Endometrial microvascular endothelial cells (primary cell): ENCODE results near the gene KCNMB2. TPM values are rescaled to one million over a fixed set of nuclear protein-coding genes. Genes with fewer than 3 reads are reported as not detected.
"Not testable (repeated sequence)": the region's sequence is repeated elsewhere in the genome, so short reads cannot be mapped to it uniquely, and the experiment has no call there.

Experiments used
- in situ Hi-C: cut with HindIII; loops from 2 replicates; pipeline ENCODE4 v1.10.0; 2017; ENCODE audit warnings: low sequenced_read_pairs, low pct_unique_long_range_greater_than_20kb; ENCODE audit errors: inconsistent ontology term
- total RNA-seq: library from RNA; depleted of rRNA; stranded (reverse); fragments of >200 nt; gene quantifications from one replicate; pipeline ENCODE4 v1.2.3, GENCODE V29; 2015; ENCODE audit errors: inconsistent ontology term

The KCNMB2 gene
- total RNA-seq, 1 donor from 2014 or later = not detected

GRCh38 chr3:178517665-178518334 is 18.4 kb upstream of the KCNMB2 start:
- in situ Hi-C loops = no loop called here

GRCh38 chr3:178518660-178519396 is 17.4 kb upstream of the KCNMB2 start:
- in situ Hi-C loops = no loop called here

DNA sequence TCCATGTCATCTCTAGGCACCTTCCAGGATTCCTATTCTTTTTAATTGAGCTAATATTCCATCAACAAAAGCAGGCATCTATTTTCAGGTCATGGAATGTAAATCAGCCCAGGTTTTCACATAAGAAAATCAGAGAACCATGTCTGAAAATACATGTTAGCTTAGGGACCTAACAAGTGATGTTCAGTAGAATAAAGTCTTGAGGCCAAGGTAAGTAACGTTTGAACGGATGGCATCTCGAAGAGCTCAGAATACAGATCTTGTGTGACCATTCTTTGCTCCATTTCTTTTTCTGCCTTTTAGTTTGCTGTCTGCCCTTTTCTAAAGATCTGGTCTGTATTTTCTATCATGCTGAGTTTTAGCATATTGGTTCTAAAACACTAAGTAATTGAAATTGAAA is 16.5 kb upstream of the KCNMB2 start:
- in situ Hi-C loops = no loop called here

DNA sequence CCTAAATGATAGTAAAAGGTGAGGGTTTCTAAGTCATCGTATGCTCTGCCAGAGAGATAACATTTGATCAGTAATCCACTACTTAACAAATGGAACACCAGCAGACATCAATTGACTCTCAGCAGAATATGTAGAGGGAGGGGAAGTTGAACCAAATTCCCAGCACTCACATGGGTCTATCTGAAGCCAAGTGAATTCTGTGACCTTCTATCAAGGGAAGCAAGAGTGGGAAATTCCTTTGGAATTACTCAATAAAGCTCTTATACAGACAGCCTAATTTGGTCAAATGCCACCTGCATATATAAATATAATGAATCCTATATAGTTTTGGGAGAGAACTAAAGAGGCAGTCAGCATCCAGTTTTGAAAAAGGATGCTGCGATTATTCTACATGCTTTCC is 15.8 kb upstream of the KCNMB2 start:
- in situ Hi-C loops = no loop called here

- in situ Hi-C loops = no loop called here
Measured at GRCh38 chr3:178522200-178523052, 13.8 kb upstream of the KCNMB2 start.

DNA sequence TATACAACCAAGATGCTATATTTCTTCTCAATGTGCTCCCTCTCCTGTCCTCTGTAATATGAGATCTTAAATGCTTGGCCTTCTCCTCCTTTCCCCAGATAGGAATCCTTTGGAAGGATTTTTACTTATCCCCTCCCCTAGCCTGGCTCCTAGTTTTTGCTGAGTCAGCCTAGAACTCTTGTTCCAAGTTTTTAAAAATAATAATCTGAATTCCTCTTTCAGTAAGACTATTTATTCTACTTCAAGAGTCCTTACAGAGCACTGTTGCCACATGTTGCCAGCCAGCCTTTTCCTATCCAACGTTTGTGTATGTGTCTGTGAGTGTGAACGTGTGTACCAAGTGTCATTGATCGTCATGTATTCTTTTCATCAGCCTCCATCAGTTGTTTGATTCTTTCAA is 11.0 kb upstream of the KCNMB2 start:
- in situ Hi-C loops = no loop called here

DNA sequence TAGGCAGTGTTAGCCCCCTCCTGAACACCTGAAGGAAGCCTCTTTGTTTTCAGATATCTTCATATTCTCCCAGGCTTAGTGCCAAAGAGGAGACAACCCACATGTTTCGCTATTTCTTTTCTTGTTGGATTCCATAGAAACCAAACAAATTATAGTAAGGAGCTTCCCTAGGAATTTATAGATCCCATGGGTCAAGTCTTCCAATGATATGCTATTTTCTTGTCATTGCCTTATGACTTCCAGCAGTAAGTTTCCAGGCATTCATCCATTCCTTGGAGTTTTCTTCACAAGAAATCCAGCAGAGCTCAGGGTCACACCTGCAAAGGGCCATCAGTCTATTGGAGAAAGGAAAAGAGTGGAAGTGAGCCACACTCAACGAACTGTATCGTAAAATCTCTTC is 9.9 kb upstream of the KCNMB2 start:
- in situ Hi-C loops = no loop called here

GRCh38 chr3:178527981-178528380 is 8.3 kb upstream of the KCNMB2 start:
- in situ Hi-C loops = no loop called here

- in situ Hi-C loops = no loop called here
Measured at GRCh38 chr3:178529606-178530225, 6.5 kb upstream of the KCNMB2 start.

GRCh38 chr3:178532476-178532875 is 3.8 kb upstream of the KCNMB2 start:
- in situ Hi-C loops = no loop called here

- in situ Hi-C loops = no loop called here
Measured at GRCh38 chr3:178537122-178537705, 978 bp downstream of the KCNMB2 start.

DNA sequence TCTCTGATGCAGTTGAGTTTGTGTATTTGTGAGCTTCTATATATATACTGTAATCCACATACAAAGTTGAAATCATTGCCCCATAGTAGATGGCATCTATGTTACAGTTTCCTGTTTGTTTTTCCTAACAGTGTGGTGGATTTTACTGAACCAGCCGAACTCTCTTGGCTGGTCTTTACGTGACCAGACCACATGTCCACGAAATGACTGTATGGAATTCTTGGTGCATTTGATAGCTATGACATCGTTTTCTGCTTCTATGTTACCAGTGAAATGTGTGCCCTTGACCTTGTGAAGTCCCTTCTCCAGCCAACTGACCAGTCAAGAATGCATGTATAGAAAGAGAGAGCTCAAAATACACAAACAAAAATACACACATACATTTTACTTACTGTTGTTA is 1.8 kb downstream of the KCNMB2 start:
- in situ Hi-C loops = no loop called here

- in situ Hi-C loops = no loop called here
Measured at GRCh38 chr3:178540184-178540583, 3.9 kb downstream of the KCNMB2 start.

- in situ Hi-C loops = no loop called here
Measured at GRCh38 chr3:178545337-178545736, 9.1 kb downstream of the KCNMB2 start.

GRCh38 chr3:178546079-178546478 is 9.8 kb downstream of the KCNMB2 start:
- in situ Hi-C loops = no loop called here

DNA sequence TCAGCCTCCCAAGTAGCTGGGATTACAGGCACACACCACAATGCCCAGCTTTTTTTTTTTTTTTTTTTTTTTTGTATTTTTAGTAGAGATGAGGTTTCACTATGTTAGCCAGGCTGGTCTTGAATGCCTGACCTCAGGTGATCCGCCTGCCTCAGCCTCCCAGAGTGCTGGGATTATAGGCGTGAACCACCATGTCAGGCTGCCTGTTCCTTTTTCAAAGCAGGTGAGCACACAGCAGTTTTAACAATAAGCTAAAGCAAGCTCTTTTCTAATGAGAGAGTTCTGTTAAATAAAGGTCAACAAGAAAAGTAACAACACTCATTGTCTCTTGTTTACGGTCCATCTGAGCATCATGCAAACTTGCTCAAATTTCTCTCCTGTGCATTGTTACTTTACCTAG is 13.2 kb downstream of the KCNMB2 start:
- in situ Hi-C loops = not testable (repeated sequence)

DNA sequence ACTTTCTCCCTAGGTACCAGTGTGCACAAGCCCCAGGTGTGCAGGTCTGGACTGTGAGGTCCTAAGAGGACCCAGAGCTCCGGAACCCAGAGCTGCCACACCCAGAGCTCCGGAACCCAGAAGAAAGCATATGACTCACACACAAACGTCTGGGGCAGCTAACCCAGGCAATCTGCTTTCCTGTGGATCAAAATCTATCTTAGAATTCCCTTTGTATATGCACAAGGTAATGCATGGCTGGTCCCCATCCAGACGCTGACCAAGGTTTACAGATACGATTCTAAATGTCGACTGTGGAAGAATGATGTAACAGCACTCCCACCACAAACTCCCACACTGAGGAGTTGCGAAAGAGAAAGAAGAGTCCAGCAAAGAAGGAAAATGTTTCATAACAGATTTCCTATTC is 15.7 kb downstream of the KCNMB2 start:
- in situ Hi-C loops = no loop called here

- in situ Hi-C loops = no loop called here
Measured at GRCh38 chr3:178558637-178559036, 22.4 kb downstream of the KCNMB2 start.

DNA sequence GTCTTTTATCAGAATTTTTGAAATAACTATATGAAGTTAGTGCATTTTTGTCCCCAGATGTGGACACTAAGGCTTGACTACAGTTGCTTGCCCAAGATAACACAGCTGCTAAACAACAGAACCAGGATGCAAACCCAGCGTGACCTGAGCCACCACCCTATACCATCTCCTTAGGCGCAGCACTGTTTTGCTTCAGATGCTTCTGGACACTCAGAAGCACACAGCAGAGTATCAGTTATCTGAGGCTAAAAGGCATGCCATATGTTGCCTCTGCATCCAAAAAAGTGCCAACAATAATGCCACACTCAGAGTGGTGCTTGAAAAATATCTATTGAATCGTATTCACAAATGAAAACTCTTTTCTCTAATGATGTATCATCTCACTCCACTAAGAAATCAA is 24.5 kb downstream of the KCNMB2 start:
- in situ Hi-C loops = no loop called here
